IPS-18a (cell line): Measurements from ENCODE around the gene FHIP2A.

Source experiments
- H3K27ac ChIP-seq: one replicate; pipeline ENCODE4 v1.5.1; 2013; ENCODE audit warnings: low read length
- H3K27me3 ChIP-seq: one replicate; pipeline ENCODE4 v1.6.1; 2013; ENCODE audit warnings: mild to moderate bottlenecking, low read length; ENCODE audit not compliant: control insufficient read depth, insufficient read depth
- H3K36me3 ChIP-seq: one replicate; pipeline ENCODE4 v1.6.1; 2013; ENCODE audit warnings: low read depth, low read length; ENCODE audit not compliant: control insufficient read depth
- H3K4me1 ChIP-seq: one replicate; pipeline ENCODE4 v1.6.1; 2013; ENCODE audit warnings: low read depth, low read length; ENCODE audit not compliant: control insufficient read depth
- H3K4me3 ChIP-seq: one replicate; pipeline ENCODE4 v1.5.1; 2013; ENCODE audit warnings: low read length
- H3K9ac ChIP-seq: one replicate; pipeline ENCODE4 v1.6.1; 2013; ENCODE audit warnings: mild to moderate bottlenecking, low read length, moderate library complexity
- H3K9me3 ChIP-seq: one replicate; pipeline ENCODE4 v1.6.1; 2013; ENCODE audit warnings: low read depth, low read length; ENCODE audit not compliant: control insufficient read depth

FHIP2A gene

DNA sequence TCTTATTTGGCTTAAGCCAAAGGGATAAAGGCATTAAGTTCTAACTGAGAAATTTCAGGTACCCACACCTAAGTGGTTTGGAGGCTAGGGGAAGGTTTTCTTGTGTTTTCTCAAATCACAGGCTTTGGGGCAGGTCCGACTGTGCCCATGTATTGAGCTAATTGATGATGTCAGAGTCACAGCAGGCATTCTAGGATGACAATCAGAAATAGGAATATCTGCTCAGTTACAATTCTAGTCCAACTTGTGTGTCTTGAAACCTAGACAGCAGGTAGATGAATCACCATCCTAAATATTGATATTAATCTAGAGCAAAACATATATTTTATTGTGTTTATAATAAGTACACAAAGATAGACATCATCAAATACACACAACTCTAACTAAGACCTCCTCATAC, 2.3 kb upstream of the FHIP2A start:
- no peak overlapping the region for H3K27ac ChIP-seq
- H3K4me3 ChIP-seq = no peak overlapping the region
- peaks cover 6% of the 10 kb centered on the region for H3K4me1 ChIP-seq
- H3K9me3 ChIP-seq = no peaks in the 10 kb centered on the region
- no peak overlapping the region for H3K9ac ChIP-seq
- no peaks in the 10 kb centered on the region for H3K36me3 ChIP-seq
- no peaks in the 10 kb centered on the region for H3K27me3 ChIP-seq

DNA sequence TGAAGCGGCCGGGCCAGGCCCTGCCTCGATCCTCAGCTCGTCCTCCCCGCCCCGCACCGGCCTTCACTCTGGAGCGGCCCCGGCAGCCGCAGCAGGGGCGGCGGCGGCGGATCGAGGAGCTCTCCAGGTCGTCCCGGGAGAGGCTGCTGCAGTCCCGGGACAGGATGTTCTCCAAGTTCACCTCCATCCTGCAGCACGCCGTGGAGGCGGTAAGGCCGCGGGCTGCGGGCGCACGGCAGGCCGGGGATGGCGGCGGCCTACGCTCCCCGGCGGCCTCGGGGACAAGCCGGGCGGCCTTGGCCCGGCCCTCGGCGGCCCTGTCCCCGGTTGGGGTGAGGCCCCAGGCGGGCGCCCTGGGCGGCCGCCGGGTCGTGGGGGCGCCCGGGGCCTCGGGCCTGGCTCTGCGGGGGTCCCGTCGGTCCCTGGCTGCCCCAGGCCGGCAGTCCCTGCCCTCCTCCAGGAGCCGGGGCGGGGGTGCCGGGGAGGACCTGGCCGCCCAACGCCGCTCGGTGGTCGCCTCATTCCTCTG, 399 bp downstream of the FHIP2A start:
- Histone ChIP-seq H3K27ac (no peak overlapping the region), H3K4me3 (peak overlapping the region; percentile 73), H3K9me3 (no peaks in the 10 kb centered on the region), H3K9ac (peak overlapping the region; percentile 75), H3K4me1 (peaks cover 6% of the 10 kb centered on the region), H3K27me3 (no peaks in the 10 kb centered on the region), H3K36me3 (no peaks in the 10 kb centered on the region)

DNA sequence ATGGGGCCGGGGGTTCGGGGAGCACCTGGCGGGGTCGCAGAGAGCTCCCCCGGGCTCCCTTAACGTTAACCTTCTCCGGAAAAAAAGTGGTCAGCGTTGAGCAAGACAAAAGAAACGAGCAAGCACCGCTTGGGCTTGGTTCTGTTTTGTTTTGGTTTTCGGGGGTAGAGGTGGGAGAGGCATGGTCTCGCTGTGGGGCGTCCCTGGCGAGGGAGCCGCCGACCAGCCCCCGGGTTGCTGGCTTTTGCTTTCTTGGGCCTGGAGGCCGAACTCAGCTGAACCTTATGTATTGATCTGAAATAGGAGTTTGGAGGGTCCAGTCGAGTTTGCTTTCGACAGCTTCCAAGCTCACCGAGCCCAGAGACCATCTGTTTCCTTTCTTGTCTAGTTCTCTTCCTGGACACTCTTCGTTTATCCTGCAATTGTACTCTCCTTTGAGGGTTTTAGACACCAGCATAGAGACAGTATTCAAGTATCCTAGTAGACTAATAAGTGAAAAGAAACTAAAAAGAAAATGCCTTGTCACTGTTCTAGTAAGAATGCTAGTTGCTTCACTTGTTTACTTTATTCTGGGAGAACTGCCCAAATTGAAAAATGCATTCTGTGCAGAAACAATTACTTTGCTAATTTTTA, 980 bp downstream of the FHIP2A start:
- H3K9ac ChIP-seq = peak overlapping the region; percentile 75
- H3K27ac ChIP-seq = no peak overlapping the region
- peak overlapping the region; percentile 73 for H3K4me3 ChIP-seq
- H3K4me1 ChIP-seq = peaks cover 6% of the 10 kb centered on the region
- no peaks in the 10 kb centered on the region for H3K36me3 ChIP-seq
- no peaks in the 10 kb centered on the region for H3K27me3 ChIP-seq
- H3K9me3 ChIP-seq = no peaks in the 10 kb centered on the region

DNA sequence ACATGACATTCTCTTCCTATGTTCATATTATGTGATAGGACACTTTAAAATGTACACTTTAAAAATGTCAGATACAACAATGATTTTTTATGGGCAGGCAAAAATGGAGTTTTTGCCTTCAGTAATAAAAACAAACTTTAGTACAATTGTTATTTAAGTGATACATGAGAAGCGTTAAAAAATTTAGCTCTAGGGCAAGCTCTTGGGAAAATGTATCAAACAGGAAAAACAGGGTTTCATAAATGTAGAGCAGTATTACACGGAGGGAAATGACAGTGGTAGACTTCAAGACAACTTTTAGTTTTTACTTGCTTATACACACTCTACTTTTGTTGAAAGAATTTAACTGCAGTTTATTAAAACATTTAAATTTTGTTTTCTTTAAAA, 1.5 kb downstream of the FHIP2A start:
- peak overlapping the region; percentile 75 for H3K9ac ChIP-seq
- H3K4me3 ChIP-seq = peak overlapping the region; percentile 73
- no peaks in the 10 kb centered on the region for H3K36me3 ChIP-seq
- peaks cover 9% of the 10 kb centered on the region for H3K4me1 ChIP-seq
- H3K9me3 ChIP-seq = no peaks in the 10 kb centered on the region
- H3K27me3 ChIP-seq = no peaks in the 10 kb centered on the region
- H3K27ac ChIP-seq = no peak overlapping the region

DNA sequence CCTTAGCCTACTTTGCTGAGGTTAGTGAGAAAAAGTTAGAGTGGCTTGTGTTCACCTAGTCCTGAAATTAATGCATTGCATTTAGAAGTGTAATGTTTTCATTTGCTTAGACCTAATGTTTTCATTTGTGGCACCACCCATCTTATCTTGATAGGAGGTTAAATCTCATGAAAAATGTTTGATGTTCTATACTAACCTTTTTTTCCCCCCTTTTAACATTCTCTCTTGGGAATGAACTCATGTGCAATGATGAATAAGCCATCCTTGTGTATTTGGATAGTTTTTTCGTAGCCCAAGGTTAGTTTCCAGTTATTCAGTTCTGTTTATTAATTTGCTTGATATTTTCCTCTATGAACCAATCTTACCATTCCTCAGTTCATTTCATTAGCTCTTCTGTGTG, 2.8 kb downstream of the FHIP2A start:
- no peak overlapping the region for H3K27ac ChIP-seq
- no peak overlapping the region for H3K4me3 ChIP-seq
- peaks cover 15% of the 10 kb centered on the region for H3K4me1 ChIP-seq

DNA sequence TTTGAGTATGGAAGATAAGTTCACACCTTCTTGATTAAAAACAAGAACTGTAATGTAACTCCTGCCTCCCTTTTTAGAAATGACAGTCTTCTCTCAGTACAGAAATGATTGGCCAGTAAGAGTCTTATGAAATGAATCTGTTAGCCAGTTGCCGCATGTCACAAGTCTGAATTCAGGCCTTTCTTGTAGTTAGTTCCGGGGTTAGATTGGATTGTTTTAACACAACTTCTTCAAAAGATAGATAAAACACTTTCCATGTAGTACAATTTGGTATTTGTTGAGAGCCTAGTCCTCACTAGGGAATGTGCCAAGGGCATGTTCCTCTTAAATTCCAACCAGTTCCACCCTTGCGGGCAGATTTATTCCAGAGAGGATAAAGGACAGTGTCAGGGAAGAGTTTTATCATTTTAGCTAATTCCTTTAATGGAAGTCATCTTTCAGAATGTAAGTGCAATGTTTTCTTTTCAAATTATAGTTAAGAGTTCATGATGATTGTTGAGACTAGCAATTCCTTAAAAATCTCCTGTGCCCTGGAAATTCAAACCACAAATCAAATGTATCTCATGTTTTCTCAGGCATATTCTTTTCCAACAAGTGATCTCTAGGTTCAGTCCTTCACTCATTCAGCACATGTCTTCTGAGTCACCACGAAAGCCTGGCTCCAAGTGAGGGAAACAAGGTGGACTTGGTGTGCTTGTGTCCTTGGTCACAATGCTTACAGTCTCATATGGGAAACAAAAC, 4.1 kb downstream of the FHIP2A start:
- H3K9me3 ChIP-seq = no peaks in the 10 kb centered on the region
- no peak overlapping the region for H3K27ac ChIP-seq
- peaks cover 19% of the 10 kb centered on the region for H3K4me1 ChIP-seq
- H3K9ac ChIP-seq = no peak overlapping the region
- no peak overlapping the region for H3K4me3 ChIP-seq
- H3K36me3 ChIP-seq = no peaks in the 10 kb centered on the region
- no peaks in the 10 kb centered on the region for H3K27me3 ChIP-seq

More for the DNA sequence above, 2.8 kb downstream of the FHIP2A start:
- H3K9me3 ChIP-seq = no peaks in the 10 kb centered on the region
- no peak overlapping the region for H3K9ac ChIP-seq
- no peaks in the 10 kb centered on the region for H3K36me3 ChIP-seq
- no peaks in the 10 kb centered on the region for H3K27me3 ChIP-seq

DNA sequence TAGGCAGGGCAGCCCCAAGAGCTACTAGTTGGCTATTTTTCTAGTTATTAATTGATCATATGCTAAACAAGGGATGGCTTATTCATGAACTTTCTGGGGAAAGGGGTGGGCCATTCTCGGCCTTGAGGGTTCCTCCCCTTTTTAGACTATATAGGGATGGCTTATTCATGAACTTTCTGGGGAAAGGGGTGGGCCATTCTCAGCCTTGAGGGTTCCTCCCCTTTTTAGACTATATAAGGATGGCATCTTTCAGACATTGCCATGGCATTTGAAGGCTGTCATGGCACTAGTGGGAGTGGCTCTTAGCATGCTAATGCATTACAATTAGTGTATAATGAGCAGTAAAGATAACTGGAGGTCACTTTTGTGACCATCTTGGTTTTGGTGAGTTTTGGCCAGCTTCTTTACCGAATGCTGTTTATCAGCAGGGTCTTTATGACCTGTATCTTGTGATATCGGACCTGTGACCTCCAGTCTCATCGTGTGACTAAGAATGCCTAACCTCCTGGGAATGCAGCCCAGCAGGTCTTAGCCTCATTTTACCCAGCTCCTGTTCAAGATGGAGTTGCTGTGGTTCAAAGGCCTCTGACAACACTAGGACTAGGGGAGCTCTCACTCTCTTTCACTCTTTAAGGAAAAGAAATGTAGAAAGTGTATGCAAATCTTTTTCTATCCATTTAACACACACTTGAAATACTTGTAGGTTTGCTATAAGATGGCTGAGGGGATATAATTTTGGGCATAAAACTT, 7.8 kb downstream of the FHIP2A start:
- H3K9me3 ChIP-seq = no peaks in the 10 kb centered on the region
- peaks cover 13% of the 10 kb centered on the region for H3K36me3 ChIP-seq
- peaks cover 13% of the 10 kb centered on the region for H3K4me1 ChIP-seq
- no peaks in the 10 kb centered on the region for H3K27me3 ChIP-seq
- H3K27ac ChIP-seq = no peak overlapping the region
- H3K4me3 ChIP-seq = no peak overlapping the region
- H3K9ac ChIP-seq = no peak overlapping the region

DNA sequence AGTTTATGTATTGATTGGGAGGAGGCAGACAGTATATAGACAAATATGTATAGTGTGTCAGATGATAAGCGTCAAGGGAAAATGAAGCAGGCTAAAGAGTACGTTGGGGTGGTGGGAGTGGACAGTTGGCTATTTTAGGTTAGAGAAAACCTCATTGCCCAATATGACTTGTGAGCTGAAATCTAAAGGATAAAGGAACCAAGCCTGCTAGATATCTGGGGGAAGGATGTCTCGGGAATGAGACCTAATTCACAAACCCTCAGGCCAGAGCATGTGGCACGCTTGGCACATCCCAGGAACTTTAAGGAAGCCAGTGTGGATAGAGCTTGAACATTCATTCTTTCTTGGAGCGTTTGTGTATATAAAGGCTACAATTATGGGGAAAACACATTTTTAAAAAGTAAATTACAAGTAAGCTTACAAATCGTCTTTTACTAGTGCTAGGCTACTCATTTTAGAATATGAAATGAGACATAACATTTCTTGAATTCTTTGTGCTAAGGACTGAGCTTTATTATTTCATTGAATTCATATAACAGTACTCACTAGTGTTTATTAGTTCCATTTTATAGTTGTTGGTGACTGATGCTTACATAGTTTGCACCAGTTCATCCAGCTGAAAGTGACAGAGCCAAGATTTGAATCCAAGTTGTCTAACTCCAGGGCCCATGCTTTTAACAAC, 9.7 kb downstream of the FHIP2A start:
- no peaks in the 10 kb centered on the region for H3K9me3 ChIP-seq
- H3K27me3 ChIP-seq = no peaks in the 10 kb centered on the region
- peaks cover 13% of the 10 kb centered on the region for H3K36me3 ChIP-seq
- no peak overlapping the region for H3K27ac ChIP-seq
- H3K9ac ChIP-seq = no peak overlapping the region
- peaks cover 13% of the 10 kb centered on the region for H3K4me1 ChIP-seq
- H3K4me3 ChIP-seq = no peak overlapping the region

DNA sequence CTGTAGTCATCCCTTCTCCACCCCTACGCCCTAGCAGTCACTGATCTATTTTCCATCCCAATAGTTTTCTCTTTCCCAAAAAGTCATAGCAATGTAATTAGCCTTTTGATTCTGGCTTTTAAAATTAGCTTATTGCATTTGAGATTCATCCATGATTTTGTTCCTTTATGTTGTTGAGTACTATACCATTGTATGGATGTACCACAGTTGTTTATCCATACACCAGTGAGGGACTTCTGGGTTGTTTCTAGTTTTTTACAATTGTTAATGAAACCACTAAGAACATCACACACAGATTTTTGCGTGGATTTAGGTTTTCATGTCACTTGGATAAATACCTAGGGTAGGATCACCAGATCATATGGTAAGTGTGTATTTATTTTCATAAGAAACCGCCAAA, 16.1 kb downstream of the FHIP2A start:
- peaks cover 25% of the 10 kb centered on the region for H3K36me3 ChIP-seq

DNA sequence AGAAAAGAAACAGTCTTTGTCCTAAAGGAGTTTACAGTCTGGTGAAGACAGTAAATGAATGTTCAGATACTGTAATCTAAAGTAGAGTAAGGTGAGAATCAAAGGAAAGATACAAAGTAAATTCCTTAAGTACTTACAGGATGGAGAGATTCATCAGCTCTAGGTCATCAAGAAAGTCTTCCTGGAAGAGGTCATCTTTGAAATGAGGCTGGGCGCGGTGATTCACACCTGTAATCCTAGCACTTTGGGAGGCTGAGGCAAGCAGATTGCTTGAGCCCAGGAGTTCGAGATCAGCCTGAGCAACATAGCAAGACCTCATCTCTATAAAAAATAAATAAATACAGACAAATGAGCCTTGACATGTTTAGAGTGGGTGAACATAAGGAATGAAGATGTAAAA, 18.3 kb downstream of the FHIP2A start:
- no peak overlapping the region for H3K27ac ChIP-seq
- H3K27me3 ChIP-seq = no peaks in the 10 kb centered on the region
- H3K4me1 ChIP-seq = no peaks in the 10 kb centered on the region
- H3K9ac ChIP-seq = no peak overlapping the region
- H3K4me3 ChIP-seq = no peak overlapping the region
- no peaks in the 10 kb centered on the region for H3K9me3 ChIP-seq
- H3K36me3 ChIP-seq = peaks cover 21% of the 10 kb centered on the region

More for the DNA sequence above, 16.1 kb downstream of the FHIP2A start:
- Histone ChIP-seq H3K9me3 (no peaks in the 10 kb centered on the region), H3K4me3 (no peak overlapping the region), H3K27me3 (no peaks in the 10 kb centered on the region), H3K27ac (no peak overlapping the region), H3K9ac (no peak overlapping the region), H3K4me1 (no peaks in the 10 kb centered on the region)
